ENCODE results near the gene GRIP1.

GRIP1 gene

GRCh38 chr12:66693901-66694513 lies 15.1 kb upstream of the GRIP1 start:
- DNase-seq: peak; percentile 89

- no peak for DNase-seq
Observed at GRCh38 chr12:66692986-66693385, 14.1 kb upstream of the GRIP1 start.

GRCh38 chr12:66692170-66692569 lies 13.3 kb upstream of the GRIP1 start:
- DNase-seq: no peak

- peak; percentile 87 for DNase-seq
Observed at GRCh38 chr12:66688846-66689439, 10.1 kb upstream of the GRIP1 start.

GRCh38 chr12:66684222-66684621 lies 5.3 kb upstream of the GRIP1 start:
- no peak for DNase-seq

- no peak for DNase-seq
Observed at GRCh38 chr12:66683822-66684221, 4.9 kb upstream of the GRIP1 start.

GRCh38 chr12:66683073-66683472 lies 4.2 kb upstream of the GRIP1 start:
- DNase-seq: no peak

GRCh38 chr12:66679461-66680084 lies 697 bp upstream of the GRIP1 start:
- no peak for DNase-seq

- DNase-seq: no peak
Observed at GRCh38 chr12:66676241-66676640, 2.6 kb downstream of the GRIP1 start.

GRCh38 chr12:66674495-66675122 lies 4.3 kb downstream of the GRIP1 start:
- DNase-seq: no peak

GRCh38 chr12:66669541-66669940 lies 9.3 kb downstream of the GRIP1 start:
- DNase-seq: peak; percentile 71

- no peak for DNase-seq
Observed at GRCh38 chr12:66668311-66668710, 10.6 kb downstream of the GRIP1 start.

- no peak for DNase-seq
Observed at GRCh38 chr12:66667906-66668305, 11.0 kb downstream of the GRIP1 start.

- no peak for DNase-seq
Observed at GRCh38 chr12:66666481-66666880, 12.4 kb downstream of the GRIP1 start.

GRCh38 chr12:66665435-66665985 lies 13.4 kb downstream of the GRIP1 start:
- no peak for DNase-seq

- no peak for DNase-seq
Observed at GRCh38 chr12:66664076-66664475, 14.8 kb downstream of the GRIP1 start.

GRCh38 chr12:66663611-66664010 lies 15.3 kb downstream of the GRIP1 start:
- DNase-seq: no peak

- DNase-seq: peak; percentile 17
Observed at GRCh38 chr12:66662729-66663128, 16.1 kb downstream of the GRIP1 start.

GRCh38 chr12:66662179-66662578 lies 16.7 kb downstream of the GRIP1 start:
- DNase-seq: no peak

GRCh38 chr12:66661357-66661756 lies 17.5 kb downstream of the GRIP1 start:
- no peak for DNase-seq

GRCh38 chr12:66653796-66654195 lies 25.1 kb downstream of the GRIP1 start:
- DNase-seq: no peak

GRCh38 chr12:66648033-66648735 lies 30.7 kb downstream of the GRIP1 start:
- DNase-seq: no peak

- DNase-seq: no peak
Observed at GRCh38 chr12:66647034-66647691, 31.7 kb downstream of the GRIP1 start.
